ENCODE measurements around the gene LRRFIP1. TPM values are rescaled to one million over a fixed set of nuclear protein-coding genes. Genes with fewer than 3 reads are reported as not detected.

LRRFIP1 gene
- total and polyA plus RNA-seq, 2 of the 13 experiments (the other 11 are each of a cell fraction or from before 2014, with no cell fraction given) = 15.9 to 40.5 TPM

DNA sequence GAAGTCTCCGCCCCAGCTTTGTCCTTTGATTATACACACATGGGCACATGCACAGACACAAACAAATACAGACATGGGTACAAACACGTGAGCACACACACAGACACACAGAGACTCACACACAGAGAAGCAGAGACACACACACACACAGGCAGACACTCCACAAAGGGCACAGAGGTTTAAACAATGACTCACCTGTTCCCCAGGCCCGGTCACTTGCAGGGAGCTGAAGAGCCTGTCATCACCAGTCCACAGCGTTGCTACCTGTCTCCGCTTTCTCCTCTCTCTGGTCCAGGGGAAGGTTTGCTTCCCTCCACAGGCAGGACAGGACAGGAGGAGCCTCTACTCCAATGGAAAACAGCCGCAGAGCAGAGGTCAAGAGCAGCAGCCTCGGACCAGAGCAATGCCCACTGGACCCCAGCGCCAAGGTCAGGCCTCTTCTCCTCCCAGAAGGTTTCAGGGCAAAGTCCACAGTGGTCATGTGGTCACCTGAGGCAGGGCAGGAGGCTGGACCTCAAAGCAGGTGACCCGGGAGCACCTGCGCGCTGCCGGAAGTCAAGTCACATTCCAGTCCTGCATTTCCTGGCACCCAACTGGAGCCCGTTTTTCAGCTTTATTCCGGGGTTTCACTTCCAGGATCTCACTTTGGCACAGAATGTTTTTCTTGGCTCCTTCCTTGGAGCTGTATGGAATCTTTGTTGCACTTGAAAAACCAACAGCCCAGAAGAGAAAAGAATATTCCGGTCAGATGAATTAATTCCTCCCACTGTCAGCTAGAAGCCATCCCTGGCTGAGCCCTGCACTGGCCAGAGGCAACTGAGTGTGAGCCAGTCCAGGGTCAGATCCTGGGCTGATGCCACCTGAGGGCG, 36.9 kb upstream of the LRRFIP1 start, which contains the start of gene RAB17 (continued):
- TF ChIP-seq ZNF598 (CRISPR knock-in tag; IDR thresholded peaks at IDR 0.05; ENCODE audit: borderline replicate concordance) (peak; percentile 93; the same call in 1 of the 2 replicates), SIX1 (CRISPR knock-in tag; IDR thresholded peaks at IDR 0.05; ENCODE audit: borderline replicate concordance) (peak; percentile 73; the same call in 1 of the 2 replicates), CEBPG (CRISPR knock-in tag; IDR thresholded peaks at IDR 0.05) (no peak; the same call in 1 of the 2 replicates), KLF16 (CRISPR knock-in tag; IDR thresholded peaks at IDR 0.05) (no peak), ZNF136 (CRISPR knock-in tag; IDR thresholded peaks at IDR 0.05; ENCODE audit: low read depth) (no peak; the same call in none of the 2 replicates), ZFP36L1 (CRISPR knock-in tag; IDR thresholded peaks at IDR 0.05) (peak; percentile 15; the same call in 1 of the 2 replicates), ZNF382 (CRISPR knock-in tag; IDR thresholded peaks at IDR 0.05; ENCODE audit: borderline replicate concordance) (no peak), KLF9 (CRISPR knock-in tag; IDR thresholded peaks at IDR 0.05; ENCODE audit: low read depth) (0 out of 2 replicates have a peak, but pooled peaks have one; percentile 22), AHR (CRISPR knock-in tag; IDR thresholded peaks at IDR 0.05) (no peak), MAFF (IDR thresholded peaks at IDR 0.05; ENCODE audit: low read depth, low read length) (no peak), ZNF160 (CRISPR knock-in tag; IDR thresholded peaks at IDR 0.05) (peak; percentile 93), ZNF253 (CRISPR knock-in tag; IDR thresholded peaks at IDR 0.05; ENCODE audit: borderline replicate concordance) (no peak), NFYB (CRISPR knock-in tag; IDR thresholded peaks at IDR 0.05) (no peak; the same call in 1 of the 2 replicates), ZIK1 (CRISPR knock-in tag; IDR thresholded peaks at IDR 0.05; ENCODE audit: borderline replicate concordance, low read depth) (peak; percentile 95)
- TF ChIP-seq, protein P1, sequence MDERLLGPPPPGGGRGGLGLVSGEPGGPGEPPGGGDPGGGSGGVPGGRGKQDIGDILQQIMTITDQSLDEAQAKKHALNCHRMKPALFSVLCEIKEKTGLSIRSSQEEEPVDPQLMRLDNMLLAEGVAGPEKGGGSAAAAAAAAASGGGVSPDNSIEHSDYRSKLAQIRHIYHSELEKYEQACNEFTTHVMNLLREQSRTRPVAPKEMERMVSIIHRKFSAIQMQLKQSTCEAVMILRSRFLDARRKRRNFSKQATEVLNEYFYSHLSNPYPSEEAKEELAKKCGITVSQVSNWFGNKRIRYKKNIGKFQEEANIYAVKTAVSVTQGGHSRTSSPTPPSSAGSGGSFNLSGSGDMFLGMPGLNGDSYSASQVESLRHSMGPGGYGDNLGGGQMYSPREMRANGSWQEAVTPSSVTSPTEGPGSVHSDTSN (CRISPR knock-in tag; IDR thresholded peaks at IDR 0.05) = peak; percentile 60; the same call in 1 of the 2 replicates
- TF ChIP-seq, protein P2, sequence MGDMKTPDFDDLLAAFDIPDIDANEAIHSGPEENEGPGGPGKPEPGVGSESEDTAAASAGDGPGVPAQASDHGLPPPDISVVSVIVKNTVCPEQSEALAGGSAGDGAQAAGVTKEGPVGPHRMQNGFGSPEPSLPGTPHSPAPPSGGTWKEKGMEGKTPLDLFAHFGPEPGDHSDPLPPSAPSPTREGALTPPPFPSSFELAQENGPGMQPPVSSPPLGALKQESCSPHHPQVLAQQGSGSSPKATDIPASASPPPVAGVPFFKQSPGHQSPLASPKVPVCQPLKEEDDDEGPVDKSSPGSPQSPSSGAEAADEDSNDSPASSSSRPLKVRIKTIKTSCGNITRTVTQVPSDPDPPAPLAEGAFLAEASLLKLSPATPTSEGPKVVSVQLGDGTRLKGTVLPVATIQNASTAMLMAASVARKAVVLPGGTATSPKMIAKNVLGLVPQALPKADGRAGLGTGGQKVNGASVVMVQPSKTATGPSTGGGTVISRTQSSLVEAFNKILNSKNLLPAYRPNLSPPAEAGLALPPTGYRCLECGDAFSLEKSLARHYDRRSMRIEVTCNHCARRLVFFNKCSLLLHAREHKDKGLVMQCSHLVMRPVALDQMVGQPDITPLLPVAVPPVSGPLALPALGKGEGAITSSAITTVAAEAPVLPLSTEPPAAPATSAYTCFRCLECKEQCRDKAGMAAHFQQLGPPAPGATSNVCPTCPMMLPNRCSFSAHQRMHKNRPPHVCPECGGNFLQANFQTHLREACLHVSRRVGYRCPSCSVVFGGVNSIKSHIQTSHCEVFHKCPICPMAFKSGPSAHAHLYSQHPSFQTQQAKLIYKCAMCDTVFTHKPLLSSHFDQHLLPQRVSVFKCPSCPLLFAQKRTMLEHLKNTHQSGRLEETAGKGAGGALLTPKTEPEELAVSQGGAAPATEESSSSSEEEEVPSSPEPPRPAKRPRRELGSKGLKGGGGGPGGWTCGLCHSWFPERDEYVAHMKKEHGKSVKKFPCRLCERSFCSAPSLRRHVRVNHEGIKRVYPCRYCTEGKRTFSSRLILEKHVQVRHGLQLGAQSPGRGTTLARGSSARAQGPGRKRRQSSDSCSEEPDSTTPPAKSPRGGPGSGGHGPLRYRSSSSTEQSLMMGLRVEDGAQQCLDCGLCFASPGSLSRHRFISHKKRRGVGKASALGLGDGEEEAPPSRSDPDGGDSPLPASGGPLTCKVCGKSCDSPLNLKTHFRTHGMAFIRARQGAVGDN (CRISPR knock-in tag; IDR thresholded peaks at IDR 0.05) = peak; percentile 100
- TF ChIP-seq, protein P3, sequence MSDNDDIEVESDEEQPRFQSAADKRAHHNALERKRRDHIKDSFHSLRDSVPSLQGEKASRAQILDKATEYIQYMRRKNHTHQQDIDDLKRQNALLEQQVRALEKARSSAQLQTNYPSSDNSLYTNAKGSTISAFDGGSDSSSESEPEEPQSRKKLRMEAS (IDR thresholded peaks at IDR 0.05) = peak; percentile 79
- TF ChIP-seq, protein P4, sequence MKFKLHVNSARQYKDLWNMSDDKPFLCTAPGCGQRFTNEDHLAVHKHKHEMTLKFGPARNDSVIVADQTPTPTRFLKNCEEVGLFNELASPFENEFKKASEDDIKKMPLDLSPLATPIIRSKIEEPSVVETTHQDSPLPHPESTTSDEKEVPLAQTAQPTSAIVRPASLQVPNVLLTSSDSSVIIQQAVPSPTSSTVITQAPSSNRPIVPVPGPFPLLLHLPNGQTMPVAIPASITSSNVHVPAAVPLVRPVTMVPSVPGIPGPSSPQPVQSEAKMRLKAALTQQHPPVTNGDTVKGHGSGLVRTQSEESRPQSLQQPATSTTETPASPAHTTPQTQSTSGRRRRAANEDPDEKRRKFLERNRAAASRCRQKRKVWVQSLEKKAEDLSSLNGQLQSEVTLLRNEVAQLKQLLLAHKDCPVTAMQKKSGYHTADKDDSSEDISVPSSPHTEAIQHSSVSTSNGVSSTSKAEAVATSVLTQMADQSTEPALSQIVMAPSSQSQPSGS (CRISPR knock-in tag; IDR thresholded peaks at IDR 0.05) = peak; percentile 79; the same call in 1 of the 2 replicates
- TF ChIP-seq, protein P5, sequence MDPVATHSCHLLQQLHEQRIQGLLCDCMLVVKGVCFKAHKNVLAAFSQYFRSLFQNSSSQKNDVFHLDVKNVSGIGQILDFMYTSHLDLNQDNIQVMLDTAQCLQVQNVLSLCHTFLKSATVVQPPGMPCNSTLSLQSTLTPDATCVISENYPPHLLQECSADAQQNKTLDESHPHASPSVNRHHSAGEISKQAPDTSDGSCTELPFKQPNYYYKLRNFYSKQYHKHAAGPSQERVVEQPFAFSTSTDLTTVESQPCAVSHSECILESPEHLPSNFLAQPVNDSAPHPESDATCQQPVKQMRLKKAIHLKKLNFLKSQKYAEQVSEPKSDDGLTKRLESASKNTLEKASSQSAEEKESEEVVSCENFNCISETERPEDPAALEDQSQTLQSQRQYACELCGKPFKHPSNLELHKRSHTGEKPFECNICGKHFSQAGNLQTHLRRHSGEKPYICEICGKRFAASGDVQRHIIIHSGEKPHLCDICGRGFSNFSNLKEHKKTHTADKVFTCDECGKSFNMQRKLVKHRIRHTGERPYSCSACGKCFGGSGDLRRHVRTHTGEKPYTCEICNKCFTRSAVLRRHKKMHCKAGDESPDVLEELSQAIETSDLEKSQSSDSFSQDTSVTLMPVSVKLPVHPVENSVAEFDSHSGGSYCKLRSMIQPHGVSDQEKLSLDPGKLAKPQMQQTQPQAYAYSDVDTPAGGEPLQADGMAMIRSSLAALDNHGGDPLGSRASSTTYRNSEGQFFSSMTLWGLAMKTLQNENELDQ (CRISPR knock-in tag; IDR thresholded peaks at IDR 0.05; ENCODE audit: borderline replicate concordance) = no peak

All from HepG2 (cell line).